OCI-LY1 (cell line): Measurements from ENCODE around the gene TBC1D7.

ENCODE experiments used
- EZH2 ChIP-seq: fragments of 200-600 bp; sonication (generic), shearing (Covaris generic); IDR thresholded peaks from 2 replicates; pipeline ENCODE4 v1.8.0; 2017; ENCODE audit warnings: borderline replicate concordance, mixed run types, mild to moderate bottlenecking, antibody characterized with exemption, low read length, moderate library complexity, mixed read lengths
- TF ChIP-seq, protein P1 (sequence below): fragments of 200-600 bp; sonication (generic), shearing (Covaris generic); IDR thresholded peaks from 2 replicates; pipeline ENCODE4 v1.5.1; 2017; ENCODE audit warnings: mild to moderate bottlenecking, antibody characterized with exemption, low read length, moderate library complexity, mixed read lengths

GRCh38 chr6:13365320-13365719 lies 37.0 kb upstream of the TBC1D7 start:
- TF ChIP-seq, protein P1, sequence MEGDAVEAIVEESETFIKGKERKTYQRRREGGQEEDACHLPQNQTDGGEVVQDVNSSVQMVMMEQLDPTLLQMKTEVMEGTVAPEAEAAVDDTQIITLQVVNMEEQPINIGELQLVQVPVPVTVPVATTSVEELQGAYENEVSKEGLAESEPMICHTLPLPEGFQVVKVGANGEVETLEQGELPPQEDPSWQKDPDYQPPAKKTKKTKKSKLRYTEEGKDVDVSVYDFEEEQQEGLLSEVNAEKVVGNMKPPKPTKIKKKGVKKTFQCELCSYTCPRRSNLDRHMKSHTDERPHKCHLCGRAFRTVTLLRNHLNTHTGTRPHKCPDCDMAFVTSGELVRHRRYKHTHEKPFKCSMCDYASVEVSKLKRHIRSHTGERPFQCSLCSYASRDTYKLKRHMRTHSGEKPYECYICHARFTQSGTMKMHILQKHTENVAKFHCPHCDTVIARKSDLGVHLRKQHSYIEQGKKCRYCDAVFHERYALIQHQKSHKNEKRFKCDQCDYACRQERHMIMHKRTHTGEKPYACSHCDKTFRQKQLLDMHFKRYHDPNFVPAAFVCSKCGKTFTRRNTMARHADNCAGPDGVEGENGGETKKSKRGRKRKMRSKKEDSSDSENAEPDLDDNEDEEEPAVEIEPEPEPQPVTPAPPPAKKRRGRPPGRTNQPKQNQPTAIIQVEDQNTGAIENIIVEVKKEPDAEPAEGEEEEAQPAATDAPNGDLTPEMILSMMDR = no peak
- no peak for TF ChIP-seq EZH2
